Frontal cortex (tissue), 4 donors: ENCODE results near the gene CLDN18. TPM values are rescaled to one million over a fixed set of nuclear protein-coding genes. Genes with fewer than 3 reads are reported as not detected.

ENCODE experiments used
- DNase-seq, 2 donors: peaks; one replicate each; pipeline ENCODE4 v3.0.0; 2012; ENCODE audit warnings: low spot score in 2 of 2
- FAIRE-seq: peaks from 2 replicates; lab custom pipeline; 2012; peaks lifted over from hg19 to GRCh38; lab: Jason Lieb, UNC
- total RNA-seq: library from RNA; depleted of rRNA; stranded (reverse); fragments of >200 nt; gene quantifications from one replicate; pipeline ENCODE4 v1.2.3, GENCODE V29; 2014
- donor health status: control.
- donor health status: control.
- donor health status: control.

Gene CLDN18
- total RNA-seq, 1 donor from 2014 or later, result not detected

GRCh38 chr3:138019281-138020069 lies 9.5 kb downstream of the CLDN18 start:
- DNase-seq, result no peak
- no peak for FAIRE-seq

GRCh38 chr3:138023754-138024153 lies 13.8 kb downstream of the CLDN18 start:
- FAIRE-seq, result no peak
- no peak for DNase-seq

GRCh38 chr3:138025553-138025952 lies 15.6 kb downstream of the CLDN18 start:
- DNase-seq (no peak), FAIRE-seq (no peak)

GRCh38 chr3:138027821-138028220 lies 17.9 kb downstream of the CLDN18 start:
- no peak for FAIRE-seq
- DNase-seq, result no peak

GRCh38 chr3:138030734-138031280 lies 20.8 kb downstream of the CLDN18 start:
- DNase-seq (no peak), FAIRE-seq (no peak)

GRCh38 chr3:138031536-138031935 lies 21.6 kb downstream of the CLDN18 start:
- FAIRE-seq (no peak), DNase-seq (no peak)

GRCh38 chr3:138032567-138032966 lies 22.6 kb downstream of the CLDN18 start:
- FAIRE-seq (no peak), DNase-seq (no peak)

- no peak for FAIRE-seq
- DNase-seq, result no peak
Observed at GRCh38 chr3:138033202-138033691, 23.3 kb downstream of the CLDN18 start.

GRCh38 chr3:138034918-138035317 lies 25.0 kb downstream of the CLDN18 start:
- FAIRE-seq (no peak), DNase-seq (no peak)

- DNase-seq (no peak), FAIRE-seq (no peak)
Observed at GRCh38 chr3:138036572-138036971, 26.6 kb downstream of the CLDN18 start.

GRCh38 chr3:138038725-138039462 lies 28.9 kb downstream of the CLDN18 start:
- DNase-seq (no peak), FAIRE-seq (no peak)

- FAIRE-seq (no peak), DNase-seq (no peak)
Observed at GRCh38 chr3:138042043-138042442, 32.1 kb downstream of the CLDN18 start.

GRCh38 chr3:138043266-138044029 lies 33.5 kb downstream of the CLDN18 start:
- FAIRE-seq (no peak), DNase-seq (no peak)

GRCh38 chr3:138046085-138046484 lies 36.1 kb downstream of the CLDN18 start:
- FAIRE-seq, result no peak

GRCh38 chr3:138046955-138047354 lies 37.0 kb downstream of the CLDN18 start:
- FAIRE-seq (no peak), DNase-seq (no peak)

More at GRCh38 chr3:138046085-138046484, 36.1 kb downstream of the CLDN18 start:
- no peak for DNase-seq

- DNase-seq, result no peak
- FAIRE-seq, result no peak
Observed at GRCh38 chr3:138047596-138048158, 37.7 kb downstream of the CLDN18 start.

- FAIRE-seq (no peak), DNase-seq (no peak)
Observed at GRCh38 chr3:138049157-138049919, 39.4 kb downstream of the CLDN18 start.

- no peak for FAIRE-seq
- DNase-seq, result no peak
Observed at GRCh38 chr3:138051947-138052802, 42.2 kb downstream of the CLDN18 start.
